HEK293T (cell line): ENCODE results near the gene KRTAP5-7.
"Not testable (repeated sequence)": the region's sequence is repeated elsewhere in the genome, so short reads cannot be mapped to it uniquely, and the experiment has no call there.

ENCODE experiments used
- CTCF ChIA-PET: fragments of 350-600 bp; formaldehyde crosslinking; extraction: SDS; loops from one replicate; lab custom pipeline; 2021; ENCODE audit warnings: antibody characterized with exemption, inconsistent platforms; lab: Yijun Ruan, JAX
- POLR2A ChIA-PET: fragments of 350-600 bp; formaldehyde crosslinking; extraction: SDS; loops from one replicate; lab custom pipeline; 2020; ENCODE audit warnings: antibody characterized with exemption, inconsistent platforms; lab: Yijun Ruan, JAX
- DNase-seq: peaks from one replicate; pipeline ENCODE4 v3.0.0; 2012; ENCODE audit warnings: mixed read lengths; ENCODE audit errors: extremely low spot score
- ARNT ChIP-seq: fragments of 450-650 bp; IDR thresholded peaks from 2 replicates; pipeline ENCODE4 v1.6.1; 2017; ENCODE audit warnings: mild to moderate bottlenecking
- BHLHE40 ChIP-seq: fragments of 450-650 bp; IDR thresholded peaks from 2 replicates; pipeline ENCODE4 v1.6.1; 2016; ENCODE audit warnings: mild to moderate bottlenecking, moderate library complexity, borderline replicate concordance
- CTBP1 ChIP-seq: fragments of 450-650 bp; IDR thresholded peaks from 2 replicates; pipeline ENCODE4 v1.6.1; 2016; ENCODE audit warnings: borderline replicate concordance
- ELF4 ChIP-seq: fragments of 450-650 bp; IDR thresholded peaks from 2 replicates; pipeline ENCODE4 v1.6.1; 2017; ENCODE audit warnings: antibody characterized with exemption
- FOXA1 ChIP-seq: fragments of 450-650 bp; IDR thresholded peaks from 2 replicates; pipeline ENCODE4 v1.6.1; 2016; ENCODE audit warnings: mild to moderate bottlenecking
- FOXK2 ChIP-seq: fragments of 450-650 bp; IDR thresholded peaks from 2 replicates; pipeline ENCODE4 v1.6.1; 2016; ENCODE audit warnings: mild to moderate bottlenecking
- FOXM1 ChIP-seq: fragments of 450-650 bp; IDR thresholded peaks from 2 replicates; pipeline ENCODE4 v1.6.1; 2017; ENCODE audit warnings: mild to moderate bottlenecking, borderline replicate concordance
- HDGF ChIP-seq: fragments of 450-650 bp; IDR thresholded peaks from 2 replicates; pipeline ENCODE4 v1.6.1; 2017; ENCODE audit warnings: antibody characterized with exemption, borderline replicate concordance
- L3MBTL2 ChIP-seq: fragments of 450-650 bp; conservative IDR thresholded peaks from 2 replicates; pipeline ENCODE4 v1.6.1; 2016; ENCODE audit warnings: mild to moderate bottlenecking
- LEF1 ChIP-seq: fragments of 450-650 bp; IDR thresholded peaks from 2 replicates; pipeline ENCODE4 v1.6.1; 2017; ENCODE audit warnings: mild to moderate bottlenecking, borderline replicate concordance
- NFRKB ChIP-seq: fragments of 450-650 bp; IDR thresholded peaks from 2 replicates; pipeline ENCODE4 v1.6.1; 2016; ENCODE audit warnings: mild to moderate bottlenecking, moderate library complexity
- SP1 ChIP-seq: fragments of 450-650 bp; IDR thresholded peaks from 2 replicates; pipeline ENCODE4 v1.6.1; 2017
- SUZ12 ChIP-seq: fragments of 450-650 bp; IDR thresholded peaks from 2 replicates; pipeline ENCODE4 v1.6.1; 2016; ENCODE audit warnings: mild to moderate bottlenecking
- TARDBP ChIP-seq: fragments of 450-650 bp; IDR thresholded peaks from 2 replicates; pipeline ENCODE4 v1.6.1; 2016
- ZNF384 ChIP-seq: fragments of 450-650 bp; IDR thresholded peaks from 2 replicates; pipeline ENCODE4 v1.6.1; 2016
- TF ChIP-seq, protein P1 (sequence below): fragments of 450-650 bp; IDR thresholded peaks from 2 replicates; pipeline ENCODE4 v1.6.1; 2016

Gene KRTAP5-7, protein sequence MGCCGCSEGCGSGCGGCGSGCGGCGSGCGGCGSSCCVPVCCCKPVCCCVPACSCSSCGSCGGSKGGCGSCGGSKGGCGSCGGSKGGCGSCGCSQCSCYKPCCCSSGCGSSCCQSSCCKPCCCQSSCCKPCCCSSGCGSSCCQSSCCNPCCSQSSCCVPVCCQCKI

GRCh38 chr11:71526796-71527575, at the start of gene KRTAP5-7:
Gene KRTAP5-7, plus strand, starts transcription at chr11:71527267. Its CDS starts 34 bp downstream, at chr11:71527301.
- DNase-seq, POLR2A ChIA-PET: not testable (repeated sequence)
- CTCF ChIA-PET = interaction anchor here (0.5 kb wide), 1 partner anchor 199 kb away, joined by 3 read pairs; no protein-coding TSS in a partner anchor

GRCh38 chr11:71477641-71478527, 49.2 kb upstream of the KRTAP5-7 start:
- ChIA-PET POLR2A (no interaction called here), CTCF (no interaction called here)
- TF ChIP-seq FOXA1 (no peak), CTBP1 (no peak), SUZ12 (no peak), ZNF384 (no peak), SP1 (no peak), FOXM1 (no peak), L3MBTL2 (no peak), HDGF (no peak), TARDBP (no peak), ELF4 (no peak), NFRKB (no peak), BHLHE40 (no peak), FOXK2 (no peak), LEF1 (no peak), ARNT (no peak)
- TF ChIP-seq, protein P1, sequence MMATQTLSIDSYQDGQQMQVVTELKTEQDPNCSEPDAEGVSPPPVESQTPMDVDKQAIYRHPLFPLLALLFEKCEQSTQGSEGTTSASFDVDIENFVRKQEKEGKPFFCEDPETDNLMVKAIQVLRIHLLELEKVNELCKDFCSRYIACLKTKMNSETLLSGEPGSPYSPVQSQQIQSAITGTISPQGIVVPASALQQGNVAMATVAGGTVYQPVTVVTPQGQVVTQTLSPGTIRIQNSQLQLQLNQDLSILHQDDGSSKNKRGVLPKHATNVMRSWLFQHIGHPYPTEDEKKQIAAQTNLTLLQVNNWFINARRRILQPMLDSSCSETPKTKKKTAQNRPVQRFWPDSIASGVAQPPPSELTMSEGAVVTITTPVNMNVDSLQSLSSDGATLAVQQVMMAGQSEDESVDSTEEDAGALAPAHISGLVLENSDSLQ = no peak
- DNase-seq = no peak

- no peak for TF ChIP-seq FOXK2
- TF ChIP-seq BHLHE40 = no peak
- DNase-seq = no peak
- CTCF ChIA-PET = no interaction called here
- POLR2A ChIA-PET = no interaction called here
Measured at GRCh38 chr11:71478528-71478840, 48.6 kb upstream of the KRTAP5-7 start.

- POLR2A ChIA-PET = no interaction called here
- no peak for TF ChIP-seq TARDBP
- TF ChIP-seq ARNT = no peak
- no peak for DNase-seq
- CTCF ChIA-PET = no interaction called here
Measured at GRCh38 chr11:71481101-71481960, 45.7 kb upstream of the KRTAP5-7 start.

DNA sequence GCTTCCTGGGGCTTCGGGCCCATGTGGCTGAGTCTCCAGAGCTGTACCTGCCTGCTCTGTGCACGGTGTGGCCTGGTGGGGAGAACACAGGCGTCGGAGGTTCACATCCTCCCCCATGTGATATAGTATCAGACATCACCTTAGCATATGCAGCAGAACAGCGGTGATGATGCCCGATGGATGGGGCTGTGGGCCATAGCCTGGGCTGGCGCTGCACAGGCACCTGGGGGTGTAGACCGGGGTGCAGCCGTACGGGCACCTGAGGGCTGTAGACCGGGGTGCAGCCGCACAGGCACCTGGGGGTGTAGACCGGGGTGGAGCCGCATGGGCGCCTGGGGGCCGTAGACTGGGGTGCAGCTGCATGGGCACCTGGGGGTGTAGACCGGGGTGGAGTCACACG, 44.9 kb upstream of the KRTAP5-7 start:
- ChIA-PET CTCF (no interaction called here), POLR2A (no interaction called here)
- DNase-seq = no peak
- TF ChIP-seq HDGF = no peak
- no peak for TF ChIP-seq ELF4
- no peak for TF ChIP-seq FOXM1
- TF ChIP-seq LEF1 = no peak
- TF ChIP-seq ZNF384 = no peak
- TF ChIP-seq BHLHE40 = no peak
- TF ChIP-seq NFRKB = no peak
- TF ChIP-seq L3MBTL2 = no peak
- TF ChIP-seq ARNT = no peak
- no peak for TF ChIP-seq FOXK2
- no peak for TF ChIP-seq CTBP1
- TF ChIP-seq FOXA1 = no peak

DNA sequence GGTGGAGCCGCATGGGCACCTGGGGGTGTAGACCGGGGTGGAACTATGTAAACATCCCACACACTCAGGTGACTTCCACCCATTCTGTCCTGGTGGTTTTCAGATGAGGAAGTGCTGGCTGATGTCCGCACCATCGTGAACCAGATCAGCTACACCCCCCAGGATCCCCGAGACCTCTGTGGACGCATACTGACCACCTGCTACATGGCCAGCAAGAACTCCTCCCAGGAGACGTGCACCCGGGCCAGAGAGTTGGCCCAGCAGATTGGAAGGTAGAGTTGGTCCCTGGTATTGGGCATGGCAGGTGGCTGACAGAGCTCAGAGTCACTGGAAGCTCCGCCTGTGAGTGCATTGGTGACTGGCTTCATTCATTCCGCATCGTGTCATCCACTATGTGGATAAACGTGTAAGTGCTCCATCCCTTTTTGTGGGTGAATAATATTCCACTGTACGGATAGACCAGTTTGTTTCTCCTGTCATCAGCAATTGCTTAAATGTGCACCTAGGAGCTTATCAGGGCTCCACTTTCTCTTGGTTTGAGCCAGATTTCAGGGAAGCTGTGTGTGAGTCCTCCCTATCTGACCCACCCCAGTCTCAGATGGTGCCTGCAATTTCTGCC, 44.2 kb upstream of the KRTAP5-7 start:
- ChIA-PET POLR2A (no interaction called here), CTCF (no interaction called here)
- no peak for TF ChIP-seq FOXK2
- TF ChIP-seq BHLHE40 = no peak
- no peak for TF ChIP-seq SUZ12
- no peak for TF ChIP-seq LEF1
- TF ChIP-seq NFRKB = no peak
- no peak for TF ChIP-seq SP1
- TF ChIP-seq, protein P1 = no peak
- no peak for TF ChIP-seq HDGF
- no peak for TF ChIP-seq TARDBP
- TF ChIP-seq FOXA1 = no peak
- no peak for TF ChIP-seq FOXM1
- no peak for TF ChIP-seq CTBP1
- TF ChIP-seq ZNF384 = no peak
- no peak for TF ChIP-seq L3MBTL2
- DNase-seq = no peak
